ENCODE data around the gene CIPC.

CIPC gene

GRCh38 chr14:77125823-77126325 is 27.8 kb downstream of the CIPC start:
- DNase-seq (ENCODE audit: low spot score), result no peak

- DNase-seq (ENCODE audit: low spot score), result no peak
Observed at GRCh38 chr14:77126461-77126990, 28.5 kb downstream of the CIPC start.

GRCh38 chr14:77128414-77128891 is 30.4 kb downstream of the CIPC start:
- no peak for DNase-seq (ENCODE audit: low spot score)

GRCh38 chr14:77130386-77130785 is 32.3 kb downstream of the CIPC start:
- no peak for DNase-seq (ENCODE audit: low spot score)

GRCh38 chr14:77131206-77131605 is 33.1 kb downstream of the CIPC start:
- DNase-seq (ENCODE audit: low spot score), result no peak

- no peak for DNase-seq (ENCODE audit: low spot score)
Observed at GRCh38 chr14:77131871-77132486, 33.9 kb downstream of the CIPC start.

- DNase-seq (ENCODE audit: low spot score), result peak; percentile 88
Observed at GRCh38 chr14:77133720-77134338, 35.8 kb downstream of the CIPC start.

- DNase-seq (ENCODE audit: low spot score), result no peak
Observed at GRCh38 chr14:77139022-77139421, 41.0 kb downstream of the CIPC start.

- peak; percentile 83 for DNase-seq (ENCODE audit: low spot score)
Observed at GRCh38 chr14:77139540-77140358, 41.7 kb downstream of the CIPC start.

GRCh38 chr14:77140359-77141213 is 42.5 kb downstream of the CIPC start:
- DNase-seq (ENCODE audit: low spot score), result peak; percentile 31

- DNase-seq (ENCODE audit: low spot score), result peak; percentile 57
Observed at GRCh38 chr14:77141214-77142004, 43.4 kb downstream of the CIPC start, which contains the start of gene ZDHHC22. Gene ZDHHC22, minus strand, starts transcription at chr14:77141791. Its CDS starts 2,053 bp downstream, at chr14:77139738.

GRCh38 chr14:77142005-77142800 is 44.1 kb downstream of the CIPC start:
- DNase-seq (ENCODE audit: low spot score), result no peak

- no peak for DNase-seq (ENCODE audit: low spot score)
Observed at GRCh38 chr14:77143071-77143470, 45.0 kb downstream of the CIPC start.

- no peak for DNase-seq (ENCODE audit: low spot score)
Observed at GRCh38 chr14:77144412-77145115, 46.5 kb downstream of the CIPC start.

- no peak for DNase-seq (ENCODE audit: low spot score)
Observed at GRCh38 chr14:77145975-77146740, 48.1 kb downstream of the CIPC start.

- DNase-seq (ENCODE audit: low spot score), result no peak
Observed at GRCh38 chr14:77148510-77149231, 50.6 kb downstream of the CIPC start.

- peak; percentile 42 for DNase-seq (ENCODE audit: low spot score)
Observed at GRCh38 chr14:77151245-77151644, 53.2 kb downstream of the CIPC start.
